H1 (cell line): ENCODE results near the gene TGM2. TPM values are rescaled to one million over a fixed set of nuclear protein-coding genes. Genes with fewer than 3 reads are reported as not detected.

Experiments used
- ATF2 ChIP-seq: IDR thresholded peaks from 2 replicates; pipeline ENCODE4 v1.6.1; 2012; ENCODE audit warnings: low read length, inconsistent platforms
- CBX8 ChIP-seq: fragments of 300-800, 300-1000 bp; sonication (generic); IDR thresholded peaks from 2 replicates; pipeline ENCODE4 v1.7.1; 2016; ENCODE audit warnings: low read depth, low read length, borderline replicate concordance
- CHD7 ChIP-seq: fragments of 300-600 bp; sonication (generic); IDR thresholded peaks from 2 replicates; pipeline ENCODE4 v1.7.1; 2012; ENCODE audit warnings: low read length, moderate library complexity, mild to moderate bottlenecking, inconsistent platforms; ENCODE audit not compliant: insufficient replicate concordance
- FOSL1 ChIP-seq: IDR thresholded peaks from 2 replicates; pipeline ENCODE4 v1.6.1; 2011; ENCODE audit warnings: mild to moderate bottlenecking, low read depth, low read length, moderate library complexity; ENCODE audit not compliant: insufficient read depth
- GTF2F1 ChIP-seq: IDR thresholded peaks from 2 replicates; pipeline ENCODE4 v1.6.1; 2012; ENCODE audit warnings: low read depth, low read length, improper control_type of control experiment, borderline replicate concordance
- JUND ChIP-seq: IDR thresholded peaks from 2 replicates; pipeline ENCODE4 v1.6.1; 2011; ENCODE audit warnings: mild to moderate bottlenecking, improper control_type of control experiment, low read length
- NANOG ChIP-seq: IDR thresholded peaks from 2 replicates; pipeline ENCODE4 v1.6.1; 2011; ENCODE audit warnings: low read length, low read depth, mild to moderate bottlenecking, inconsistent platforms; ENCODE audit not compliant: insufficient read depth, poor library complexity, severe bottlenecking
- POLR2AphosphoS5 ChIP-seq: IDR thresholded peaks from 2 replicates; pipeline ENCODE4 v1.6.1; 2011; ENCODE audit warnings: low read depth, low read length
- TCF12 ChIP-seq: IDR thresholded peaks from 2 replicates; pipeline ENCODE4 v1.6.1; 2011; ENCODE audit warnings: low read depth, mild to moderate bottlenecking, low read length
- polyA plus RNA-seq, 7 experiments: library from polyadenylated mRNA; depleted of rRNA in 3 of 7; stranded (reverse) in 5 of 7; unstranded in 2 of 7; fragments of >200 nt in 5 of 7; fragments of 200-250 nt in 2 of 7; gene quantifications; 1 replicate in 5 of 7; 2 replicates in 1 of 7; 4 replicates in 1 of 7; pipeline versions ENCODE4 v1.2.1 to v1.2.3, GENCODE V29; 2011 to 2013; ENCODE audit warnings: missing spikeins in 2 of 7, mixed read lengths in 2 of 7
- total RNA-seq: library from RNA; stranded (reverse); fragmentation: NEBNext Ultra II Directional; extraction: Animal tissue kit (Norgen Biotek cat#: 25700); gene quantifications from 2 replicates; pipeline ENCODE4 v1.2.1, GENCODE V29; 2021

The TGM2 gene
- total and polyA plus RNA-seq, 2 of the 8 experiments (the other 6 are each of a cell fraction or from before 2014, with no cell fraction given): 0.86 to 1.0 TPM

- no peak for TF ChIP-seq CHD7
- TF ChIP-seq JUND: no peak
- no peak for TF ChIP-seq GTF2F1
- TF ChIP-seq NANOG: no peak
- TF ChIP-seq ATF2: no peak
- no peak for TF ChIP-seq TCF12
- TF ChIP-seq POLR2AphosphoS5: no peak
- no peak for TF ChIP-seq FOSL1
- TF ChIP-seq CBX8: no peak
Measured at GRCh38 chr20:38166703-38167233, 1.7 kb upstream of the TGM2 start (continued).
